HepG2 (cell line): Measurements from ENCODE around the gene ERFL. TPM values are rescaled to one million over a fixed set of nuclear protein-coding genes. Genes with fewer than 3 reads are reported as not detected.

Source experiments
- DR1 ChIP-seq: sonication (generic); formaldehyde crosslinking; IDR thresholded peaks from 2 replicates; pipeline ENCODE4 v1.8.0; 2021; ENCODE audit warnings: mild to moderate bottlenecking, missing genetic modification reagents, inconsistent platforms
- ELF1 ChIP-seq: sonication (generic); formaldehyde crosslinking; IDR thresholded peaks from 2 replicates; pipeline ENCODE4 v1.4.0; 2020; ENCODE audit warnings: missing genetic modification reagents
- HDAC2 ChIP-seq: sonication (generic); formaldehyde crosslinking; IDR thresholded peaks from 2 replicates; pipeline ENCODE4 v1.4.0; 2020; ENCODE audit warnings: missing genetic modification reagents
- HNRNPLL ChIP-seq: fragments of 200-400 bp; formaldehyde crosslinking; IDR thresholded peaks from 2 replicates; pipeline ENCODE4 v1.6.1; 2017; ENCODE audit warnings: mild to moderate bottlenecking, low read depth, low read length; ENCODE audit not compliant: poor library complexity, severe bottlenecking
- KDM2A ChIP-seq: sonication (generic); formaldehyde crosslinking; IDR thresholded peaks from 2 replicates; pipeline ENCODE4 v1.4.0; 2020; ENCODE audit warnings: low read depth, missing genetic modification reagents, borderline replicate concordance
- MED8 ChIP-seq: sonication (generic); formaldehyde crosslinking; IDR thresholded peaks from 2 replicates; pipeline ENCODE4 v1.8.1; 2023; ENCODE audit warnings: mild to moderate bottlenecking, missing genetic modification reagents; ENCODE audit not compliant: insufficient replicate concordance
- MIXL1 ChIP-seq: IDR thresholded peaks from 2 replicates; pipeline ENCODE4 v1.6.1; 2016
- PRPF4 ChIP-seq: fragments of 200-400 bp; formaldehyde crosslinking; IDR thresholded peaks from 2 replicates; pipeline ENCODE4 v1.6.1; 2016; ENCODE audit warnings: low read length, low read depth; ENCODE audit not compliant: poor library complexity, severe bottlenecking
- STAG1 ChIP-seq: sonication (generic); formaldehyde crosslinking; IDR thresholded peaks from 2 replicates; pipeline ENCODE4 v1.4.0; 2020; ENCODE audit warnings: missing genetic modification reagents
- SUZ12 ChIP-seq: fragments of 150-350 bp; IDR thresholded peaks from 2 replicates; pipeline ENCODE4 v1.6.1; 2014; ENCODE audit warnings: low read depth, low read length
- TBX2 ChIP-seq: sonication (generic); formaldehyde crosslinking; IDR thresholded peaks from 2 replicates; pipeline ENCODE4 v1.5.0; 2020; ENCODE audit warnings: missing genetic modification reagents, mild to moderate bottlenecking, borderline replicate concordance
- ZBTB7A ChIP-seq: sonication (generic); formaldehyde crosslinking; IDR thresholded peaks from 2 replicates; pipeline ENCODE4 v1.8.0; 2022; ENCODE audit warnings: mild to moderate bottlenecking, missing genetic modification reagents
- ZKSCAN8 ChIP-seq: IDR thresholded peaks from 2 replicates; pipeline ENCODE4 v1.6.1; 2016; ENCODE audit warnings: borderline replicate concordance, missing genetic modification reagents, missing compliant biosample characterization
- ZNF383 ChIP-seq: sonication (generic); formaldehyde crosslinking; IDR thresholded peaks from 2 replicates; pipeline ENCODE4 v1.4.0; 2020; ENCODE audit warnings: missing genetic modification reagents, mild to moderate bottlenecking, borderline replicate concordance
- ZNF543 ChIP-seq: sonication (generic); formaldehyde crosslinking; IDR thresholded peaks from 2 replicates; pipeline ENCODE4 v1.4.0; 2020; ENCODE audit warnings: mild to moderate bottlenecking, missing genetic modification reagents
- ZNF7 ChIP-seq: IDR thresholded peaks from 2 replicates; pipeline ENCODE4 v1.6.1; 2016; ENCODE audit warnings: missing biosample characterization, missing genetic modification reagents
- polyA plus RNA-seq, 8 experiments: library from polyadenylated mRNA; depleted of rRNA in 3 of 8; stranded (reverse) in 7 of 8; unstranded in 1 of 8; fragments of >200 nt; fragmentation: Illumina TruSeq in 4 of 8; extraction: Trizol in 4 of 8; gene quantifications; 2 replicates each; pipeline versions ENCODE4 v1.2.1 to v1.2.3, GENCODE V29; 2011 to 2016; ENCODE audit warnings: low read depth in 4 of 8, missing spikeins in 1 of 8, mixed read lengths in 1 of 8; ENCODE audit not compliant: insufficient read depth in 1 of 8
- total RNA-seq, 5 experiments: library from RNA; depleted of rRNA; stranded (reverse); fragments of >200 nt; fragmentation: Illumina TruSeq; extraction: Trizol; gene quantifications; 2 replicates each; pipeline ENCODE4 v1.2.3, GENCODE V29; 2016; ENCODE audit warnings: low read depth in 1 of 5
- TF ChIP-seq, protein P1 (sequence below): sonication (generic); formaldehyde crosslinking; IDR thresholded peaks from 2 replicates; pipeline ENCODE4 v1.4.0; 2020; ENCODE audit warnings: missing genetic modification reagents, borderline replicate concordance
- TF ChIP-seq, protein P2 (sequence below): sonication (generic); formaldehyde crosslinking; IDR thresholded peaks from 2 replicates; pipeline ENCODE4 v1.4.0; 2020; ENCODE audit warnings: missing genetic modification reagents
- TF ChIP-seq, protein P3 (sequence below): sonication (generic); formaldehyde crosslinking; IDR thresholded peaks from 2 replicates; pipeline ENCODE4 v1.4.0; 2020; ENCODE audit warnings: missing genetic modification reagents
- TF ChIP-seq, protein P4 (sequence below): sonication (generic); formaldehyde crosslinking; IDR thresholded peaks from 2 replicates; pipeline ENCODE4 v1.5.1; 2020; ENCODE audit warnings: mild to moderate bottlenecking, missing genetic modification reagents, moderate library complexity
- TF ChIP-seq, protein P5 (sequence below): sonication (generic); formaldehyde crosslinking; conservative IDR thresholded peaks from 2 replicates; pipeline ENCODE4 v1.8.0; 2022; ENCODE audit warnings: missing genetic modification reagents

ERFL gene
- total and polyA plus RNA-seq, 2 of the 13 experiments (the other 11 are each of a cell fraction or from before 2014, with no cell fraction given), result not detected

DNA sequence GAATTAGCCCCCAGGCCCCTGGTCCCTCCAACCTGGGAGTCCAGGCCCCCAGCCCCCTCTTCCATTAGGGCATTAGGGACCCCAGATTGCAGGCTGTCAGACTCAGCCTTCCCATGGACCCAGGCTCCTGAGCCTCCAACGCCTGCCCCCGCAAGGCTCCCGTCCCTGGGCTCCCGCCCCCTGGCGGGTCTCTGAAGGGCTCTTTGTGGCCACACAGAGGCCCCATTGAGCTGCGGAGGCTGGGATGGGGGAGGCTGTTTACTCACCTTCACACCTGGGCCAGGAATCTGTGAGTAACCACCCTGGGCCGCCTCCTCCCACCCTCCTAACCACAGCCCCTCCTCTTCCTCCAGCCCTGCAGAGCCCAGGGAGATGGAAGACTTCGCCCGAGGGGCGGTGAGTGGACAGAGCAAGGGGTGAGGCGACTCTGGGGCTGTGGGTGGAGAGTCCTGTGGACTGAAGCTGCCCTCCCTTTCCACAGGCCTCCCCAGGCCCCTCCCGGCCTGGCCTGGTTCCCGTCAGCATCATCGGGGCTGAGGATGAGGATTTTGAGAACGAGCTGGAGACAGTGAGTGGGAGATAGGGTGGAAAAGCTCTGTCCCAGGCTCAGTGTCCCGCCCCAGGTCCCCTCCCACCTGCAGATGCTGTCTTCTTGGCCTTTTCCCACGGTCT lies 40.4 kb downstream of the ERFL start (continued):
- TF ChIP-seq, protein P1, sequence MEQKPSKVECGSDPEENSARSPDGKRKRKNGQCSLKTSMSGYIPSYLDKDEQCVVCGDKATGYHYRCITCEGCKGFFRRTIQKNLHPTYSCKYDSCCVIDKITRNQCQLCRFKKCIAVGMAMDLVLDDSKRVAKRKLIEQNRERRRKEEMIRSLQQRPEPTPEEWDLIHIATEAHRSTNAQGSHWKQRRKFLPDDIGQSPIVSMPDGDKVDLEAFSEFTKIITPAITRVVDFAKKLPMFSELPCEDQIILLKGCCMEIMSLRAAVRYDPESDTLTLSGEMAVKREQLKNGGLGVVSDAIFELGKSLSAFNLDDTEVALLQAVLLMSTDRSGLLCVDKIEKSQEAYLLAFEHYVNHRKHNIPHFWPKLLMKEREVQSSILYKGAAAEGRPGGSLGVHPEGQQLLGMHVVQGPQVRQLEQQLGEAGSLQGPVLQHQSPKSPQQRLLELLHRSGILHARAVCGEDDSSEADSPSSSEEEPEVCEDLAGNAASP (CRISPR knock-in tag), result peak; percentile 69
- TF ChIP-seq HDAC2 (CRISPR knock-in tag), result peak; percentile 50
- TF ChIP-seq, protein P2, sequence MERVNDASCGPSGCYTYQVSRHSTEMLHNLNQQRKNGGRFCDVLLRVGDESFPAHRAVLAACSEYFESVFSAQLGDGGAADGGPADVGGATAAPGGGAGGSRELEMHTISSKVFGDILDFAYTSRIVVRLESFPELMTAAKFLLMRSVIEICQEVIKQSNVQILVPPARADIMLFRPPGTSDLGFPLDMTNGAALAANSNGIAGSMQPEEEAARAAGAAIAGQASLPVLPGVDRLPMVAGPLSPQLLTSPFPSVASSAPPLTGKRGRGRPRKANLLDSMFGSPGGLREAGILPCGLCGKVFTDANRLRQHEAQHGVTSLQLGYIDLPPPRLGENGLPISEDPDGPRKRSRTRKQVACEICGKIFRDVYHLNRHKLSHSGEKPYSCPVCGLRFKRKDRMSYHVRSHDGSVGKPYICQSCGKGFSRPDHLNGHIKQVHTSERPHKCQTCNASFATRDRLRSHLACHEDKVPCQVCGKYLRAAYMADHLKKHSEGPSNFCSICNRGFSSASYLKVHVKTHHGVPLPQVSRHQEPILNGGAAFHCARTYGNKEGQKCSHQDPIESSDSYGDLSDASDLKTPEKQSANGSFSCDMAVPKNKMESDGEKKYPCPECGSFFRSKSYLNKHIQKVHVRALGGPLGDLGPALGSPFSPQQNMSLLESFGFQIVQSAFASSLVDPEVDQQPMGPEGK (CRISPR knock-in tag), result peak; percentile 97
- peak; percentile 42 for TF ChIP-seq HNRNPLL
- no peak for TF ChIP-seq SUZ12
- peak; percentile 86; the same call in 1 of the 2 replicates for TF ChIP-seq ZNF543 (CRISPR knock-in tag)
- TF ChIP-seq ELF1 (CRISPR knock-in tag), result peak; percentile 53; the same call in 1 of the 2 replicates
- peak; percentile 70; the same call in 1 of the 2 replicates for TF ChIP-seq KDM2A
- peak; percentile 54; the same call in 1 of the 2 replicates for TF ChIP-seq MIXL1 (CRISPR knock-in tag)
- TF ChIP-seq STAG1 (CRISPR knock-in tag), result peak; percentile 57
- peak; percentile 62; the same call in 1 of the 2 replicates for TF ChIP-seq ZKSCAN8 (CRISPR knock-in tag)
- peak; percentile 100 for TF ChIP-seq TBX2 (CRISPR knock-in tag)
- peak; percentile 18 for TF ChIP-seq PRPF4
- TF ChIP-seq, protein P3, sequence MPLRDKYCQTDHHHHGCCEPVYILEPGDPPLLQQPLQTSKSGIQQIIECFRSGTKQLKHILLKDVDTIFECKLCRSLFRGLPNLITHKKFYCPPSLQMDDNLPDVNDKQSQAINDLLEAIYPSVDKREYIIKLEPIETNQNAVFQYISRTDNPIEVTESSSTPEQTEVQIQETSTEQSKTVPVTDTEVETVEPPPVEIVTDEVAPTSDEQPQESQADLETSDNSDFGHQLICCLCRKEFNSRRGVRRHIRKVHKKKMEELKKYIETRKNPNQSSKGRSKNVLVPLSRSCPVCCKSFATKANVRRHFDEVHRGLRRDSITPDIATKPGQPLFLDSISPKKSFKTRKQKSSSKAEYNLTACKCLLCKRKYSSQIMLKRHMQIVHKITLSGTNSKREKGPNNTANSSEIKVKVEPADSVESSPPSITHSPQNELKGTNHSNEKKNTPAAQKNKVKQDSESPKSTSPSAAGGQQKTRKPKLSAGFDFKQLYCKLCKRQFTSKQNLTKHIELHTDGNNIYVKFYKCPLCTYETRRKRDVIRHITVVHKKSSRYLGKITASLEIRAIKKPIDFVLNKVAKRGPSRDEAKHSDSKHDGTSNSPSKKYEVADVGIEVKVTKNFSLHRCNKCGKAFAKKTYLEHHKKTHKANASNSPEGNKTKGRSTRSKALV (CRISPR knock-in tag), result no peak
- TF ChIP-seq, protein P4, sequence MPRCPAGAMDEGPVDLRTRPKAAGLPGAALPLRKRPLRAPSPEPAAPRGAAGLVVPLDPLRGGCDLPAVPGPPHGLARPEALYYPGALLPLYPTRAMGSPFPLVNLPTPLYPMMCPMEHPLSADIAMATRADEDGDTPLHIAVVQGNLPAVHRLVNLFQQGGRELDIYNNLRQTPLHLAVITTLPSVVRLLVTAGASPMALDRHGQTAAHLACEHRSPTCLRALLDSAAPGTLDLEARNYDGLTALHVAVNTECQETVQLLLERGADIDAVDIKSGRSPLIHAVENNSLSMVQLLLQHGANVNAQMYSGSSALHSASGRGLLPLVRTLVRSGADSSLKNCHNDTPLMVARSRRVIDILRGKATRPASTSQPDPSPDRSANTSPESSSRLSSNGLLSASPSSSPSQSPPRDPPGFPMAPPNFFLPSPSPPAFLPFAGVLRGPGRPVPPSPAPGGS, result 0 out of 2 replicates have a peak, but pooled peaks have one; percentile 72
- TF ChIP-seq, protein P5, sequence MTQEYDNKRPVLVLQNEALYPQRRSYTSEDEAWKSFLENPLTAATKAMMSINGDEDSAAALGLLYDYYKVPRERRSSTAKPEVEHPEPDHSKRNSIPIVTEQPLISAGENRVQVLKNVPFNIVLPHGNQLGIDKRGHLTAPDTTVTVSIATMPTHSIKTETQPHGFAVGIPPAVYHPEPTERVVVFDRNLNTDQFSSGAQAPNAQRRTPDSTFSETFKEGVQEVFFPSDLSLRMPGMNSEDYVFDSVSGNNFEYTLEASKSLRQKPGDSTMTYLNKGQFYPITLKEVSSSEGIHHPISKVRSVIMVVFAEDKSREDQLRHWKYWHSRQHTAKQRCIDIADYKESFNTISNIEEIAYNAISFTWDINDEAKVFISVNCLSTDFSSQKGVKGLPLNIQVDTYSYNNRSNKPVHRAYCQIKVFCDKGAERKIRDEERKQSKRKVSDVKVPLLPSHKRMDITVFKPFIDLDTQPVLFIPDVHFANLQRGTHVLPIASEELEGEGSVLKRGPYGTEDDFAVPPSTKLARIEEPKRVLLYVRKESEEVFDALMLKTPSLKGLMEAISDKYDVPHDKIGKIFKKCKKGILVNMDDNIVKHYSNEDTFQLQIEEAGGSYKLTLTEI (CRISPR knock-in tag), result no peak
- peak; percentile 58 for TF ChIP-seq MED8 (CRISPR knock-in tag)
- TF ChIP-seq ZNF383, result 0 out of 2 replicates have a peak, but pooled peaks have one; percentile 42
- no peak for TF ChIP-seq DR1
- 0 out of 2 replicates have a peak, but pooled peaks have one; percentile 58 for TF ChIP-seq ZNF7 (CRISPR knock-in tag)
- TF ChIP-seq ZBTB7A (CRISPR knock-in tag), result peak; percentile 28; the same call in 1 of the 2 replicates
